Measurements from ENCODE around the gene TRPM4.

Gene TRPM4

GRCh38 chr19:49222528-49222927 lies 64.9 kb downstream of the TRPM4 start:
- TF ChIP-seq SIN3A (IDR thresholded peaks at IDR 0.05; ENCODE audit: borderline replicate concordance, insufficient read depth, low read length) = no peak
- no peak for TF ChIP-seq POLR2AphosphoS5 (IDR thresholded peaks at IDR 0.05; ENCODE audit: low read depth, low read length)
- TF ChIP-seq FOXP2 (optimal IDR thresholded peaks at IDR 0.05; ENCODE audit: borderline replicate concordance, extremely low read depth, extremely low read length, insufficient read depth) = no peak
- TF ChIP-seq REST (IDR thresholded peaks at IDR 0.05; ENCODE audit: insufficient read depth in 1 of 2, low read depth in 2 of 2, low read length in 2 of 2) = no peak
- TF ChIP-seq TAF1 (IDR thresholded peaks at IDR 0.05; ENCODE audit: borderline replicate concordance, insufficient read depth, low read length) = no peak

- TF ChIP-seq SIN3A (IDR thresholded peaks at IDR 0.05; ENCODE audit: borderline replicate concordance, insufficient read depth, low read length) (no peak), FOXP2 (optimal IDR thresholded peaks at IDR 0.05; ENCODE audit: borderline replicate concordance, extremely low read depth, extremely low read length, insufficient read depth) (no peak), TAF1 (IDR thresholded peaks at IDR 0.05; ENCODE audit: borderline replicate concordance, insufficient read depth, low read length) (no peak), REST (IDR thresholded peaks at IDR 0.05; ENCODE audit: insufficient read depth in 1 of 2, low read depth in 2 of 2, low read length in 2 of 2) (no peak), POLR2AphosphoS5 (IDR thresholded peaks at IDR 0.05; ENCODE audit: low read depth, low read length) (no peak)
Measured at GRCh38 chr19:49223472-49223871, 65.9 kb downstream of the TRPM4 start.

GRCh38 chr19:49224879-49225278 lies 67.3 kb downstream of the TRPM4 start:
- TF ChIP-seq POLR2AphosphoS5 (IDR thresholded peaks at IDR 0.05; ENCODE audit: low read depth, low read length) (no peak), REST (IDR thresholded peaks at IDR 0.05; ENCODE audit: insufficient read depth in 1 of 2, low read depth in 2 of 2, low read length in 2 of 2) (no peak), TAF1 (IDR thresholded peaks at IDR 0.05; ENCODE audit: borderline replicate concordance, insufficient read depth, low read length) (no peak), FOXP2 (optimal IDR thresholded peaks at IDR 0.05; ENCODE audit: borderline replicate concordance, extremely low read depth, extremely low read length, insufficient read depth) (no peak), SIN3A (IDR thresholded peaks at IDR 0.05; ENCODE audit: borderline replicate concordance, insufficient read depth, low read length) (no peak)

GRCh38 chr19:49229416-49229815 lies 71.8 kb downstream of the TRPM4 start:
- TF ChIP-seq POLR2AphosphoS5 (IDR thresholded peaks at IDR 0.05; ENCODE audit: low read depth, low read length) (no peak), FOXP2 (optimal IDR thresholded peaks at IDR 0.05; ENCODE audit: borderline replicate concordance, extremely low read depth, extremely low read length, insufficient read depth) (no peak), SIN3A (IDR thresholded peaks at IDR 0.05; ENCODE audit: borderline replicate concordance, insufficient read depth, low read length) (no peak), REST (IDR thresholded peaks at IDR 0.05; ENCODE audit: insufficient read depth in 1 of 2, low read depth in 2 of 2, low read length in 2 of 2) (no peak), TAF1 (IDR thresholded peaks at IDR 0.05; ENCODE audit: borderline replicate concordance, insufficient read depth, low read length) (no peak)

- no peak for TF ChIP-seq FOXP2 (optimal IDR thresholded peaks at IDR 0.05; ENCODE audit: borderline replicate concordance, extremely low read depth, extremely low read length, insufficient read depth)
- TF ChIP-seq REST (IDR thresholded peaks at IDR 0.05; ENCODE audit: insufficient read depth in 1 of 2, low read depth in 2 of 2, low read length in 2 of 2) = no peak
Measured at GRCh38 chr19:49231389-49231788, 73.8 kb downstream of the TRPM4 start.
